Putamen (tissue), 1 donor: ENCODE results near the gene MAIP1.
"Not testable (repeated sequence)": the region's sequence is repeated elsewhere in the genome, so short reads cannot be mapped to it uniquely, and the experiment has no call there.

Source experiments
- DNase-seq: peaks from one replicate; pipeline ENCODE4 v3.0.0-alpha.2; 2016; ENCODE audit warnings: low spot score

Gene MAIP1, protein sequence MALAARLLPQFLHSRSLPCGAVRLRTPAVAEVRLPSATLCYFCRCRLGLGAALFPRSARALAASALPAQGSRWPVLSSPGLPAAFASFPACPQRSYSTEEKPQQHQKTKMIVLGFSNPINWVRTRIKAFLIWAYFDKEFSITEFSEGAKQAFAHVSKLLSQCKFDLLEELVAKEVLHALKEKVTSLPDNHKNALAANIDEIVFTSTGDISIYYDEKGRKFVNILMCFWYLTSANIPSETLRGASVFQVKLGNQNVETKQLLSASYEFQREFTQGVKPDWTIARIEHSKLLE

GRCh38 chr2:199955339-199956061, at the start of gene MAIP1, which contains the start of gene TYW5:
Gene MAIP1, plus strand, starts transcription at chr2:199955582. Its CDS starts 217 bp downstream, at chr2:199955799.
Gene TYW5, minus strand, starts transcription at chr2:199955491. Its CDS starts 21 bp downstream, at chr2:199955470.
- DNase-seq = peak; percentile 87

DNA sequence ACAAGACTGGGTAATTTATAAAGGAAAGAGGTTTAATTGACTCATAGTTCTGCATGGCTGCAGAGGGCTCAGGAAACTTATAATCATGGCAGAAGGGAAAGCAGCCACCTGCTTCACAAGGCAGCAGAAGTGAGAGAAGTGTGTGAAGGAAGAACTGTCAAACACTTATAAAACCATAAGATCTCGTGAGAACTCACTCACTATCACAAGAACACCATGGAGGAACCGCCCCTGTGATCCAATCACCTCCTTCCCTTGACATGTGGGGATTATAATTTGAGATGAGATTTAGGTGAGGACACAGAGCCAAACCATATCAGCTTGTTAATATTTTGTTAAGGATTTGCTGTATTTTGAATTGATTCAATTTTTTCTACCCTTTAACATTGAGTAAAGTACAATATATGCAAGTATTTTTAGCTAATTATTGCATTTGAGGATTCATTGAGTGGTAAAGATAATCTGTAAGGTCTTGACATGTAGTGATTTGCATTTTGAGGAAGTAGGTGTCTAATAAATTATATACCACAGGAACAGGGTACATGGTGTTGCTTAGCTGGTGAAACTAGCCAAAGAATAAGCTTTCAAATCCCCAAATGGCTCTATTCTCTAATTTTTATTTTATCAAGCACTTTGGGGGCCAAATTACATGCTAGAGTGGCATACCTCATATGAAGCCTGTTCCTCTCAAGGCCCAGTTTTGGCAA, 48.2 kb upstream of the MAIP1 start:
- DNase-seq = no peak

DNA sequence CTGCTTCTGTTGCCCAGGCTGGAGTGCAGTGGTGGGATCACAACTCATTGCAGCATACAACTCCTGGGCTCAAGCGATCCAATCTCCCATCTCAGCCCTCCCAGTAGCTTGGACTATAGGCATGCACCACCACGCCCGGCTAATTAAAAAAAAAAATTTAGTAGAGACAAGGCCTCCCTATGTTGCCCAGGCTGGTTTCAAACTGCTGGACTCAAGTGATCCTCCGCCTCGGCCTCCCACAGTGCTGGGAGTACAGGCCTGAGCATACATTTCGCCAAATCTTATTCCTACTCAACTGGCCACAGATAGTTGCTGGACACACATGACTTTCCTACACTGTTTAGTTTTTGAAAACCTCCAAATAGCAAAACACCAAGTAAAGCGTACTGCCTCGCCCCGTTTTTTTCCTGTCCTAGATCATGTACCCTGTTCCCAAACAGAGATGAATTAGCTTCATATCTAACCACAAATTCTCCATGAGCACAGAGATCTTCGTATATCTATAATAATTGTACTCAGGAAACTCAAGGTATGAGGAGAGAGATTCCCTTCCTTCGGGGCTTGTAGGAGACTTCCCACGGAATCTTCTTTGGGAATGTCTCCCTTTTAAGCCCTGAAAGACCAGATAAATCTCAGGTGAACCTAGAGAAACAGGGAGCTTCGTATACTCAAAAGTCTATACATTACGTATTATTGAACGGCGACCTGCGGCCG, 44.9 kb upstream of the MAIP1 start:
- no peak for DNase-seq

DNA sequence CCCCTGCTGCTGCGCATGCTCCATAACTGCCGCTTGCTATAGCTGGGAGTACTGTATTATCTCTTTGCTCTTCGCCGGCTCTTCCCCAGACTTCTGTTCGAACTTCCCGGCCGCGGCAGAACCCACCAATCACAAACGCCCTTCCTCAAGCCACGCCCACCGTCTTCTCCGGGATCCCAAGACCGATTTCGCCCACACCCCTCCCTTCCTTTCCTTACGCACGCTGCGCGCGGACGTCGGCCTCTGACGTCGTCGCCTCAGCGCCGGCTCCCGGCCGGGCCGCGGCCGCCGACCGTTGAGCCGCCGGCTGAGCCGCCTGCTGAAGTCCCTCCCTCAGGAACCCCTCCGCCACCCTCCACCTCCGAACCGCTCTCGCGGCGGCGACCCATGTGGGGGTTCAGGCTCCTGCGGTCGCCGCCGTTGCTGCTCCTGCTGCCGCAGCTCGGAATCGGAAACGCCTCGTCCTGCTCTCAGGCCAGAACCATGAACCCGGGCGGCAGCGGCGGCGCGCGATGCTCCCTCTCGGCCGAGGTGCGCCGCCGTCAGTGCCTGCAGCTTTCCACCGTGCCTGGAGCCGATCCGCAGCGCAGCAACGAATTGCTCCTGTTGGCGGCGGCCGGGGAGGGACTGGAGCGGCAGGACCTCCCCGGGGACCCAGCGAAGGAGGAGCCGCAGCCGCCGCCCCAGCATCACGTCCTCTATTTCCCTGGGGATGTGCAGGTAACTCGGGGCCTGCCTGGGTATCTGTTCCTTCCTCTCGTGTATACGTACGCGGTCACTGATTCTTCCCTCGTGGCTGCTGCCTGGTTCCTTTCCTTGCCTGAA, 44.1 kb upstream of the MAIP1 start, which contains the start of gene C2orf69:
Gene C2orf69 (plus strand): TSS at position 242 of the 825 bp plus-strand sequence. CDS start 146 bp downstream, at position 388.
- DNase-seq = peak; percentile 97

DNA sequence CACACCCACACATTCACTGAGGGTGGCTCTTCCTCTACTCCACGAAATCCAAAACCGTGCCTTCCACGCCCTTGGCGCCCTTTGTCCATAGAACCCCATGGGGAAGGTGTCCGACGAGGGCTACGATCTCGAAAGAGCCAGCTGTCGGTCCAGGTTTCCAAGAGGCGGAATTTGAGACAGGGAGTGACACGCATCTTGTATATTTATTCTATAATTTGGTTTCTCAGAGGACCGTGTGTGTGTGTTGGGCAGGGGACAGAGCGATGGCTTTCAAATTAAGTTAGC, 43.6 kb upstream of the MAIP1 start:
- no peak for DNase-seq

DNA sequence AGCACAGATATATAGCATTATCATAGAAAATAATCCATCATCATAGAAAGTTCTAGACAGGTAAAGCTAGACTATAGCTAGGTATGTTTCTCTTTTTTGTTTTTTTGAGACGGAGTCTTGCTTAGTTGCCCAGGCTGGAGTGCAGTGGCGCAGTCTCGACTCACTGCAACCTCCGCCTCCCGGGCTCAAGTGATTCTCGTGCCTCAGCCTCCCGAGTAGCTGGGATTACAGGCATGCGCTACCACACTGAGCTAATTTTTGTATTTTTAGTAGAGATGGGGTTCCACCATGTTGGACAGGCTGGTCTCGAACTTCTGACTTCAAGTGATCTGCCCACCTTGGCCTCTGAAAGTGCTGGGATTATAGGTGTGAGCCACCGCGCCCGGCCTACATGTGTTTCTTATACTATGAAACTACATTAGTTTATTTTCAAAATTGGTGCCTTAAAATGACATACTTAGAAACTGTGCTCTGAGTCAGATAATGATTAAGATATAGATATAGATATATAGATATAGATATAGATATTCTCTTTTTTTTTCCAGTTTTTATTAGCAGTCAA, 42.7 kb upstream of the MAIP1 start:
- DNase-seq = not testable (repeated sequence)

DNA sequence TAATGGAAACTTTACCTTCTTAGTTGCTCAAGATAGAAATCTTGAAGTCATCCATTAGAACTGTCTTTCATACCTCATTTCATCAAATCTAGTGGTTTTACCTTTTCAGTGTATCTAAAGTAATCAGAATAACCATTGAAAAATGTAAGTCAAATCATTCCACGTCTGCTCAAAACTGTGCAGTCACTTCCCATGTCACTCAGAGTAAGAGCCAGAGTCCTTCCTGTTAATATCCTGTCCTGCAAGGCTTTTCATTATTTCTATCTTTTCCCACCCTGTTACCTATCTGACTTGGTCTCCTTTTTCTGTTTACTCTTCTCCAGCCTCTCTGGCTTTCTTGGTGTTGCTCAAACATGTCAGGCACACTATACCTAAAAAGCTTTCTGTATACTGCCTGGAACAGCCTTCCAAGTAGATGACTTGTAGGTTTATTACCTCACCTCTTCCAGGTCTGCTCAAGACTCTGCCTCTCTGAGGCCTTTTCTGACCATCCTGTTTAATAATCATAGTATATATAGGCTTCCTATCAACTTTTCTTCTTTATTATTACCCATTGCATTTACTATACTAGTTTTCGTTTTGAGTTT, 40.9 kb upstream of the MAIP1 start:
- no peak for DNase-seq

DNA sequence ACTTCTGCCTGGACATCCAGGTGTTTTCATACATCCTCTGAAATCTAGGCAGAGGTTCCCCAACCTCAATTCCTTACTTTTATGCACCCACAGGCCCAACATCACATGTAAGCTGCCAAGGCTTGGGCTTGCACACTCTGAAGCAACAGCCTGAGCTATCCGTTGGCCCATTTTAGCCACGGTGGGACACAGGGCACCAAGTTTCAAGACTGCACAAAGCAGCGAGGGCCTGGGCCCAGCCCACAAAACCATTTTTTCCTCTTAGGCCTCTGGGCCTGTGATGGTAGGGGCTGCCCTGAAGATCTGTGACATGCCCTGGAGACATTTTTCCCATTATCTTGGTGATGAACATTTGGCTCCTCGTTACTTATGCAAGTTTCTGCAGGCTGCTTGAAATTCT, 38.4 kb upstream of the MAIP1 start:
- DNase-seq = no peak

DNA sequence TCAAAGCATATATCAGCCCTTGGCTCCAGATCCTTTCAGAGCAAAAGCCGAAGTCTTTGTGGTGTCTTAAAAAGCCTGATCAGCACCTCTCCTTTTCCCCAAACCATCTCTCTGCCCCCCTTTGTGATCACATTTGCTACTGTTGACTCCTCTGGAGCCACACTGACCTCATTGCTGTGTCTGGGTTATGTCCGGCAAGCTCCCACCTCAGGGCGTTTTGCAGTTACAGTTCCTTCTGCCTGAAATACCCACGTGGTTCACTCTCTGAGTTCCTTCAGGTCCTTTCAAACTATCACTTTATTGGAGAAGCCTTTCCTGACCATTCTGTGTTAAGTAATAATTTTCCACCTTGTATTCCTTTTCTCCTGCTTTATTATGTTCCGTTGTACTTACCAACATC, 32.5 kb upstream of the MAIP1 start:
- no peak for DNase-seq

DNA sequence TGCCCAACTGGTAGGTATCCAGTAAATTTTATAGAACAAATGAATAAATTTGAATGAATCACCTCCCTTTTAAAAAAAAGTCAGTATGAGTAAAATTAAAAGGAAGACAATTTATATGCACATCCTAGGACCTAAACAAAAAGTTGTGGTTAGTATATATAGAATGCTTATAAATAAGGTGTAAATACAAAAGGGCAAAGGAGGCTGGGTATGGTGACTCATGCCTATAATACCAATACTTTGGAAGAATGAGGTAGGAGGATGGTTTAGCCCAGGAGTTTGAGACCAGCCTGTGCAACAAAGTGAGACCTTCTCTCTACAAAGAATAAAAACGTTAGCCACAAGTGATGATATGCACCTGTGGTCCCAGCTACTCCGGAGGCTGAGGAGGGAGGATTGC, 31.5 kb upstream of the MAIP1 start:
- no peak for DNase-seq

DNA sequence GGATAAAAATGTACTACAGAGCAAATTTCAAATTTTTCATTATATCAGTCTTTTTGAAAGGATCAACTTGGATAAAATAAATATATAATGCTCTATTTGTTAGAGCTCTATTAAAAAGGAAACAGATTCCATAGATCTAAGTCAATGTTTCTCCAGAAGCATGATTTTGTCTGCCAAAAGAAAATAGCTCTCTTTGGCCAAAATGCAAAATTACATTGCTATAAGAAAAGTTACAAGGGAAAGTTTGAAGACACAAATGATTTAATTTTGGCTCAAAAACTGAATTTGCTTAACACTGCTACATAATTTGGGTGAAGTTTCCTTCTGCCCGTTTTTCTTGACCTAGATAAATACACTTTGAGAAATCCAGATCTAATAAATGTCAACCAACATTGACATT, 28.6 kb upstream of the MAIP1 start:
- no peak for DNase-seq

- no peak for DNase-seq
Observed at GRCh38 chr2:199928226-199928625, 27.2 kb upstream of the MAIP1 start.

DNA sequence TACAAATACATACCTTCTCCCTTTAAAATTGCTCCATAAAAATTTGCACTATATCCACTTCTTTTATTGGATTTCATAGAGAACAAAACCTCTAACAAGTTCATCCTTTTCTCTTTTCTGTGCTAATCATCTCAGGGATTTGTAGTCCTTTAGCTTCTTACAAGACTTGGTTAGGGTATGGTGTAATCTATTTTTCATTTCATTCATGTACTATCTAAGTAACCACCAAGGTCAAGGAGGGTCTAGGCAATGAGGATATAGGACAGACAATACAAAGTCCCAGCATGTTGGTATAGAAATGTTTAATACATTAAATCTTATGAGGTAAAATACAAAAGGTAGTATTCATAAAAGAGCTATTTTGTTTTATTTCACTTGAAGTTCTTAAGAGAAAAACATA, 26.8 kb upstream of the MAIP1 start:
- DNase-seq = no peak

DNA sequence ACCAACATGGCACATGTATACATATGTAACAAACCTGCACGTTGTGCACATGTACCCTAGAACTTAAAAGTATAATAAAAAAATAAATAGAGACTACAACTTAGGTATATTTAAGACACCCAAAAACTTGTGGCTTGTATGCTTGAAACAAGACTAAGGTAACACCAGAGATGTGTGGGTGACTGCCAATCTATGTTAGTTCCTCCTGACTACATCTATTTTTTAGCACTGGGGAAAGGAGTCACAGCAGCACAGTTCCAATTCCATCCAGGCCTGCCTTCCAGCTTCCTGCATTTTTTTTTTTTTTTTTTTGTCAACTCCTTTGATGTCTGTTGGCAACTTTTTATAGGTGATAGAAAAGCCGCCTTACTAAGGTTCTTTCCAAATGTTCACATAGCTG, 26.1 kb upstream of the MAIP1 start:
- peak; percentile 47 for DNase-seq

GRCh38 chr2:199932312-199932855, 23.0 kb upstream of the MAIP1 start:
- DNase-seq = peak; percentile 95

- no peak for DNase-seq
Observed at GRCh38 chr2:199933466-199933865, 21.9 kb upstream of the MAIP1 start.

- no peak for DNase-seq
Observed at GRCh38 chr2:199936554-199936953, 18.8 kb upstream of the MAIP1 start.

- no peak for DNase-seq
Observed at GRCh38 chr2:199940373-199940772, 15.0 kb upstream of the MAIP1 start.

DNA sequence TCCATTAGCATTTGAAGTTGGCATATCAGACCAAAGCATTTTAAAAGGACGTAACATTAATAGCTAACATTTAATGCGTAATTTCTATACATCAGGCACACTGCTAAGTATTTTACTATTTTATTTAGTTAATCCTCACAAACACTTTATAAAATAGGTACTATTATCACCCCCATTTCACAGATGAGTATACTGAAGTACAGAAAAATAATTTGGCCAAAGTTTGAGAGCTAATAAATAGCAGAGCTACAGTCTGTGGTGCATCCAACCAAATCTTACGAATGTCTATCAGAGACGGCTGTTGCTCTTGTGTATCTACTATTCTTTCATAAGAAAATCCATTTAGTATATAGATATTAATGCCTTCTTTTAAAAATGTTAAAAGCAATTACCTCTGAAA, 12.0 kb upstream of the MAIP1 start:
- DNase-seq = no peak

- no peak for DNase-seq
Observed at GRCh38 chr2:199946196-199946595, 9.2 kb upstream of the MAIP1 start.
